WI38 (cell line): ENCODE measurements around the gene FHDC1.

Experiments used
- H3K4me3 ChIP-seq: 2 replicates; pipeline ENCODE4 v1.5.1; 2011; ENCODE audit warnings: low read depth, mild to moderate bottlenecking, control low read depth, low read length
- CTCF ChIP-seq: IDR thresholded peaks from 2 replicates; pipeline ENCODE4 v1.5.1; 2012; ENCODE audit warnings: low read depth, mild to moderate bottlenecking, control low read depth, low read length

Gene FHDC1

GRCh38 chr4:152998861-152999260, 62.7 kb downstream of the FHDC1 start:
- TF ChIP-seq CTCF: no peak
- no peak overlapping the region for H3K4me3 ChIP-seq

GRCh38 chr4:152999346-153000075, 63.4 kb downstream of the FHDC1 start:
- TF ChIP-seq CTCF: no peak
- no peak overlapping the region for H3K4me3 ChIP-seq

GRCh38 chr4:153000076-153000420, 63.9 kb downstream of the FHDC1 start:
- H3K4me3 ChIP-seq: no peak overlapping the region
- no peak for TF ChIP-seq CTCF

GRCh38 chr4:153001626-153002025, 65.5 kb downstream of the FHDC1 start:
- TF ChIP-seq CTCF: no peak
- H3K4me3 ChIP-seq: no peak overlapping the region

GRCh38 chr4:153002110-153002509, 66.0 kb downstream of the FHDC1 start:
- no peak overlapping the region for H3K4me3 ChIP-seq
- TF ChIP-seq CTCF: no peak

GRCh38 chr4:153004081-153004850, 68.1 kb downstream of the FHDC1 start:
- no peak overlapping the region for H3K4me3 ChIP-seq
- TF ChIP-seq CTCF: no peak

- no peak for TF ChIP-seq CTCF
- H3K4me3 ChIP-seq: no peak overlapping the region
These were observed 69.8 kb downstream of the FHDC1 start for GRCh38 chr4:153005899-153006381.
